ENCODE measurements around the gene COX11.

DNA sequence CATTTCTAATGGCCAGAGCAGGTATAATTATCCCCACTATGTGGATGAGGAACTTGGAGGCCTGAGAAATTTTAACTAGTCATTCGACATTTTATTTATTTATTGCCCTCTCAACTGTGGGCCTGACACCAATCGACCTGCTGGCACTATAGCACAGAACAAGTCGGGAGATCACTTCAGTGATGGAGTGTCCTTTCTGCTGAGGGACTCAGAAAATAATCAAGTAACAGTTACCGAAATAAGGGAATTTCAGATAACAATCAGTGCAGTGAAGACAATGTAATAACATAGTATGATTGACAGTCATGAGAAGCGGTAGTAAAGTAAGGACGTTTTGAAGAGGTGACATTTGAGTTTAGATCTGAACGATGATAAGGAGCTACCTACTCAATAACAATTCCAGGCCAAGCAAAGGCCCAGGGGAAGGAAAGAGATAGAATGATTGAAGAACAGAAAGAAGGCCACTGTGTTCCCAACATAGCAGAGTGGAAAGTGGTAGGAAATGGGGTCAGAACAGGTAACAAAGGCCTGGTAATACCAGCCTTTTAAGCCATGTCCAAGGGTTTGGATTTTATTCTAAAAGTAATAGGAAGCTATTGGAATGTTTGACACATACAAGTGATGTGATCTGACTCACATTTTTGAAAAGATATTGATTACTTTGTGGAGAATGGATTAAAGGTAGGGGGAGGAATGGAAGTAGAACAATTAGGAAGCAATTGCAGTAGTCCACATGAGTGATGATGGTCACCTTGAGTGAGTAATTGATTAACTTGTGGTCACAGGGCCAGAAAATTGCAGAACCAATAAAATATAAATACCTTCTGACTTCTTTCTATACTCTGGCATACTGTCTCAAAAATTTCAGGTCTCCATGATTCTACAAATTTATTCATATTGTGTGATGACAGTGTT is 1.5 kb upstream of the COX11 start:
- TF ChIP-seq, protein P1, sequence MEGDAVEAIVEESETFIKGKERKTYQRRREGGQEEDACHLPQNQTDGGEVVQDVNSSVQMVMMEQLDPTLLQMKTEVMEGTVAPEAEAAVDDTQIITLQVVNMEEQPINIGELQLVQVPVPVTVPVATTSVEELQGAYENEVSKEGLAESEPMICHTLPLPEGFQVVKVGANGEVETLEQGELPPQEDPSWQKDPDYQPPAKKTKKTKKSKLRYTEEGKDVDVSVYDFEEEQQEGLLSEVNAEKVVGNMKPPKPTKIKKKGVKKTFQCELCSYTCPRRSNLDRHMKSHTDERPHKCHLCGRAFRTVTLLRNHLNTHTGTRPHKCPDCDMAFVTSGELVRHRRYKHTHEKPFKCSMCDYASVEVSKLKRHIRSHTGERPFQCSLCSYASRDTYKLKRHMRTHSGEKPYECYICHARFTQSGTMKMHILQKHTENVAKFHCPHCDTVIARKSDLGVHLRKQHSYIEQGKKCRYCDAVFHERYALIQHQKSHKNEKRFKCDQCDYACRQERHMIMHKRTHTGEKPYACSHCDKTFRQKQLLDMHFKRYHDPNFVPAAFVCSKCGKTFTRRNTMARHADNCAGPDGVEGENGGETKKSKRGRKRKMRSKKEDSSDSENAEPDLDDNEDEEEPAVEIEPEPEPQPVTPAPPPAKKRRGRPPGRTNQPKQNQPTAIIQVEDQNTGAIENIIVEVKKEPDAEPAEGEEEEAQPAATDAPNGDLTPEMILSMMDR (conservative IDR thresholded peaks at IDR 0.05 in 1 of 2, IDR thresholded peaks at IDR 0.05 in 1 of 2; ENCODE audit: low read depth in 1 of 2, low read length in 2 of 2), result no peak
- no peak for TF ChIP-seq EZH2 (IDR thresholded peaks at IDR 0.05; ENCODE audit: low read length, missing control alignments)

Measured in fibroblast of lung (primary cell).